Liver (tissue), 3 donors: ENCODE measurements around the gene GRIK1.

Experiments used
- CTCF ChIP-seq: fragments of 150-350 bp; IDR thresholded peaks from 2 replicates; pipeline ENCODE4 v1.5.1; 2017; ENCODE audit warnings: improper control_type of control experiment, low read depth, low read length; ENCODE audit not compliant: missing input control
- EGR1 ChIP-seq, 2 donors: IDR thresholded peaks; 2 replicates each; pipeline ENCODE4 v1.6.1; 2016 to 2018; ENCODE audit warnings: antibody characterized with exemption in 2 of 2, low read depth in 2 of 2
- GABPA ChIP-seq, 2 donors: IDR thresholded peaks in 1 of 2; conservative IDR thresholded peaks in 1 of 2; 2 replicates each; pipeline ENCODE4 v1.6.1; 2016; ENCODE audit warnings: antibody characterized with exemption in 2 of 2, mild to moderate bottlenecking in 1 of 2, moderate library complexity in 1 of 2
- HNF4G ChIP-seq: IDR thresholded peaks from 2 replicates; pipeline ENCODE4 v1.6.1; 2016; ENCODE audit warnings: antibody characterized with exemption
- JUND ChIP-seq, 2 donors: IDR thresholded peaks; 2 replicates each; pipeline ENCODE4 v1.6.1; 2016; ENCODE audit warnings: antibody characterized with exemption in 2 of 2
- MAX ChIP-seq: IDR thresholded peaks from 2 replicates; pipeline ENCODE4 v1.6.1; 2016; ENCODE audit warnings: antibody characterized with exemption
- RXRA ChIP-seq, 2 donors: IDR thresholded peaks; 2 replicates each; pipeline ENCODE4 v1.6.1; 2017 to 2018; ENCODE audit warnings: antibody characterized with exemption in 2 of 2, mild to moderate bottlenecking in 1 of 2
- SP1 ChIP-seq: IDR thresholded peaks from 2 replicates; pipeline ENCODE4 v1.6.1; 2018; ENCODE audit warnings: antibody characterized with exemption, mild to moderate bottlenecking
- TAF1 ChIP-seq: conservative IDR thresholded peaks from 2 replicates; pipeline ENCODE4 v1.6.1; 2016; ENCODE audit warnings: antibody characterized with exemption, mild to moderate bottlenecking
- YY1 ChIP-seq: IDR thresholded peaks from 2 replicates; pipeline ENCODE4 v1.6.1; 2016; ENCODE audit warnings: antibody characterized with exemption, mild to moderate bottlenecking
- TF ChIP-seq, protein P1 (sequence below): IDR thresholded peaks from 2 replicates; pipeline ENCODE4 v1.6.1; 2016; ENCODE audit warnings: antibody characterized with exemption
- donor health status: healthy.
- donor health status: healthy.

- TF ChIP-seq CTCF = no peak
- TF ChIP-seq RXRA (IDR thresholded peaks at IDR 0.05) = no peak
- TF ChIP-seq EGR1 (IDR thresholded peaks at IDR 0.05; ENCODE audit: low read depth in 2 of 2) = no peak
- TF ChIP-seq SP1 = no peak
- no peak for TF ChIP-seq GABPA (IDR thresholded peaks at IDR 0.05 in 1 of 2, conservative IDR thresholded peaks at IDR 0.05 in 1 of 2)
- TF ChIP-seq, protein P1, sequence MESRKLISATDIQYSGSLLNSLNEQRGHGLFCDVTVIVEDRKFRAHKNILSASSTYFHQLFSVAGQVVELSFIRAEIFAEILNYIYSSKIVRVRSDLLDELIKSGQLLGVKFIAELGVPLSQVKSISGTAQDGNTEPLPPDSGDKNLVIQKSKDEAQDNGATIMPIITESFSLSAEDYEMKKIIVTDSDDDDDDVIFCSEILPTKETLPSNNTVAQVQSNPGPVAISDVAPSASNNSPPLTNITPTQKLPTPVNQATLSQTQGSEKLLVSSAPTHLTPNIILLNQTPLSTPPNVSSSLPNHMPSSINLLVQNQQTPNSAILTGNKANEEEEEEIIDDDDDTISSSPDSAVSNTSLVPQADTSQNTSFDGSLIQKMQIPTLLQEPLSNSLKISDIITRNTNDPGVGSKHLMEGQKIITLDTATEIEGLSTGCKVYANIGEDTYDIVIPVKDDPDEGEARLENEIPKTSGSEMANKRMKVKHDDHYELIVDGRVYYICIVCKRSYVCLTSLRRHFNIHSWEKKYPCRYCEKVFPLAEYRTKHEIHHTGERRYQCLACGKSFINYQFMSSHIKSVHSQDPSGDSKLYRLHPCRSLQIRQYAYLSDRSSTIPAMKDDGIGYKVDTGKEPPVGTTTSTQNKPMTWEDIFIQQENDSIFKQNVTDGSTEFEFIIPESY = no peak
- no peak for TF ChIP-seq HNF4G
- TF ChIP-seq MAX = no peak
- TF ChIP-seq TAF1 = no peak
- TF ChIP-seq JUND (IDR thresholded peaks at IDR 0.05) = no peak
- no peak for TF ChIP-seq YY1
Observed at GRCh38 chr21:29555601-29556000, 384.2 kb downstream of the GRIK1 start.
